Measurements from ENCODE around the gene TRIM27. TPM values are rescaled to one million over a fixed set of nuclear protein-coding genes. Genes with fewer than 3 reads are reported as not detected.
A peak's percentile ranks its signal among the peaks of the same experiment; 100 is the strongest.

The TRIM27 gene
- total RNA-seq, 2 experiments from 2014 or later: 11.5 to 13.2 TPM

GRCh38 chr6:28865401-28866204, 58.2 kb downstream of the TRIM27 start:
- Mint-ChIP-seq H3K36me3 (ENCODE audit: low read depth) (peaks cover 36% of the 10 kb centered on the region), H3K27ac (peak overlapping the region; percentile 93), H3K9me3 (peaks cover 13% of the 10 kb centered on the region), H3K27me3 (peaks cover 7% of the 10 kb centered on the region), H3K4me3 (peak overlapping the region; percentile 93), H3K4me1 (ENCODE audit: low read depth) (peaks cover 50% of the 10 kb centered on the region)
- ChIA-PET POLR2A (interaction anchor here (0.8 to 6.4 kb wide), 19 partner anchors 10 to 1733 kb away, joined by 3 to 155 read pairs (median 10); partner anchors contain the start of gene TRIM27), CTCF (interaction anchor here (1.3 to 3.1 kb wide), 5 partner anchors 15 to 75 kb away, joined by 4 to 13 read pairs (median 8); no protein-coding TSS in a partner anchor)
- Histone ChIP-seq H3K27ac (ENCODE audit: low read depth in 1 of 2, low read length in 2 of 2) (no peak overlapping the region), H3K4me1 (ENCODE audit: insufficient read depth, low read length) (peaks cover 34% of the 10 kb centered on the region), H3K36me3 (ENCODE audit: insufficient read depth, low read length) (no peaks in the 10 kb centered on the region), H3K4me3 (ENCODE audit: low read length) (peak overlapping the region; percentile 63), H3K9me3 (ENCODE audit: control insufficient read depth in 1 of 2, insufficient read depth in 1 of 2, low read length in 2 of 2) (peaks cover 0 to 25% of the 10 kb centered on the region in 2 experiments), H3K27me3 (ENCODE audit: control insufficient read depth in 1 of 2, insufficient read depth in 2 of 2, low read length in 2 of 2) (no peaks in the 10 kb centered on the region)
- intact Hi-C loops (cut with DNase I, micrococcal nuclease): loop anchor here (1.0 to 10.0 kb wide), 3 partner anchors 19 to 1391 kb away; partner anchors contain the start of genes TRIM27 (in 1 of the 2) and ZNF184 (in 1 of the 2)
- peak in 11 of 14 experiments; percentile 15 to 87 (median 44) for DNase-seq
- ATAC-seq (ENCODE audit: poor library complexity): peak; percentile 5
- no peak for TF ChIP-seq CTCF (IDR thresholded peaks at IDR 0.05)

GRCh38 chr6:28864326-28864923, 59.4 kb downstream of the TRIM27 start:
- Histone ChIP-seq H3K27me3 (ENCODE audit: control insufficient read depth in 1 of 2, insufficient read depth in 2 of 2, low read length in 2 of 2) (no peaks in the 10 kb centered on the region), H3K36me3 (ENCODE audit: insufficient read depth, low read length) (no peaks in the 10 kb centered on the region), H3K27ac (ENCODE audit: low read depth in 1 of 2, low read length in 2 of 2) (peak overlapping the region; percentile 30 to 47), H3K9me3 (ENCODE audit: control insufficient read depth in 1 of 2, insufficient read depth in 1 of 2, low read length in 2 of 2) (peaks cover 0 to 25% of the 10 kb centered on the region in 2 experiments), H3K4me1 (ENCODE audit: insufficient read depth, low read length) (peaks cover 34% of the 10 kb centered on the region), H3K4me3 (ENCODE audit: low read length) (peak overlapping the region; percentile 82)
- POLR2A ChIA-PET: interaction anchor here (2.2 to 6.4 kb wide), 6 partner anchors 18 to 1718 kb away, joined by 7 to 155 read pairs (median 56); partner anchors contain the start of gene TRIM27
- peak overlapping the region; percentile 93 for H3K27ac Mint-ChIP-seq
- H3K27me3 Mint-ChIP-seq: peaks cover 7% of the 10 kb centered on the region
- peaks cover 53% of the 10 kb centered on the region for H3K4me1 Mint-ChIP-seq (ENCODE audit: low read depth)
- CTCF ChIA-PET: no interaction called here
- H3K36me3 Mint-ChIP-seq (ENCODE audit: low read depth): peaks cover 36% of the 10 kb centered on the region
- intact Hi-C loops (cut with DNase I, micrococcal nuclease): loop anchor here in 1 of 2 experiments (2.0 to 10.0 kb wide), 3 partner anchors 58 to 1390 kb away; partner anchors contain the start of genes TRIM27 and ZNF184
- ATAC-seq (ENCODE audit: poor library complexity): no peak
- peaks cover 13% of the 10 kb centered on the region for H3K9me3 Mint-ChIP-seq
- H3K4me3 Mint-ChIP-seq: peak overlapping the region; percentile 88
- DNase-seq: peak in 1 of 14 experiments; percentile 27
- peak; percentile 0 for TF ChIP-seq CTCF (IDR thresholded peaks at IDR 0.05)

All from CD4-positive, alpha-beta T cell (primary cell).